B cell (primary cell): ENCODE results near the gene TPGS2. TPM values are rescaled to one million over a fixed set of nuclear protein-coding genes. Genes with fewer than 3 reads are reported as not detected.

ENCODE experiments used
- ATAC-seq: fragments of 200-7000 bp; cut with Tn5 transposase; one replicate; pipeline ENCODE4 v1.10.0; 2021; ENCODE audit warnings: low read depth, mild to moderate bottlenecking, moderate number of reproducible peaks, moderate library complexity
- CTCF ChIA-PET: fragments of 350-600 bp; sonication (Branson Sonifier 250); formaldehyde crosslinking; loops from one replicate; lab custom pipeline; 2021; ENCODE audit warnings: antibody characterized with exemption, inconsistent platforms; lab: Charles Lee
- POLR2A ChIA-PET: fragments of 350-600 bp; sonication (Branson Sonifier 250); formaldehyde crosslinking; loops from one replicate; lab custom pipeline; 2021; ENCODE audit warnings: antibody characterized with exemption; lab: Charles Lee
- DNase-seq: peaks from one replicate; pipeline ENCODE4 v3.0.0; 2013
- H2AFZ ChIP-seq: 2 replicates; pipeline ENCODE4 v1.6.1; 2012; ENCODE audit warnings: mild to moderate bottlenecking, low read depth, low read length; ENCODE audit not compliant: insufficient read depth, poor library complexity, severe bottlenecking
- H3K27ac ChIP-seq, 2 donors: 1 replicate in 1 of 2; 2 replicates in 1 of 2; pipeline ENCODE4 v1.5.1; 2012 to 2013; ENCODE audit warnings: low read length in 2 of 2, mild to moderate bottlenecking in 2 of 2, moderate library complexity in 1 of 2
- H3K27me3 ChIP-seq, 4 experiments: fragments of 200-600 bp in 1 of 4; sonication (generic) in 1 of 4; replicated peaks in 1 of 4; 1 replicate in 2 of 4; 2 replicates in 2 of 4; pipeline versions ENCODE4 v1.6.1 to v1.7.0; 2013 to 2016; ENCODE audit warnings: low read length in 3 of 4, mild to moderate bottlenecking in 2 of 4, mixed read lengths in 1 of 4, moderate library complexity in 1 of 4; ENCODE audit not compliant: insufficient read depth in 4 of 4, control insufficient read depth in 3 of 4; ENCODE audit errors: control extremely low read depth in 1 of 4
- H3K36me3 ChIP-seq, 2 experiments: replicated peaks in 1 of 2; 1 replicate in 1 of 2; 2 replicates in 1 of 2; pipeline versions ENCODE4 v1.6.1 to v1.7.1; 2013; ENCODE audit warnings: low read length in 1 of 2; ENCODE audit not compliant: insufficient read depth in 2 of 2, control insufficient read depth in 1 of 2; ENCODE audit errors: control extremely low read depth in 1 of 2, extremely low read depth in 1 of 2
- H3K4me1 ChIP-seq, 2 donors: fragments of 200-600 bp in 1 of 2; sonication (generic) in 1 of 2; 1 replicate in 1 of 2; 2 replicates in 1 of 2; pipeline versions ENCODE4 v1.5.1 to v1.6.1; 2013 to 2017; ENCODE audit warnings: low read length in 2 of 2; ENCODE audit not compliant: control insufficient read depth in 2 of 2, insufficient read depth in 2 of 2
- H3K4me2 ChIP-seq: replicated peaks from 2 replicates; pipeline ENCODE3; 2012; ENCODE audit warnings: mild to moderate bottlenecking, low read depth, low read length; ENCODE audit not compliant: poor library complexity, severe bottlenecking
- H3K4me3 ChIP-seq, 5 experiments: fragments of 200-600 bp in 1 of 5; sonication (generic) in 1 of 5; 1 replicate in 3 of 5; 2 replicates in 2 of 5; pipeline versions ENCODE4 v1.5.1 to v1.7.0; 2011 to 2016; ENCODE audit warnings: low read length in 4 of 5, mild to moderate bottlenecking in 4 of 5, low read depth in 2 of 5, control low read depth in 1 of 5, moderate library complexity in 1 of 5; ENCODE audit not compliant: insufficient read depth in 1 of 5; ENCODE audit errors: control extremely low read depth in 1 of 5, extremely low read depth in 1 of 5
- H3K79me2 ChIP-seq: fragments of 200-600 bp; sonication (generic); one replicate; pipeline ENCODE4 v1.6.0; 2016; ENCODE audit warnings: low read length; ENCODE audit not compliant: control insufficient read depth, insufficient read depth
- H3K9ac ChIP-seq: fragments of 200-600 bp; sonication (generic); 2 replicates; pipeline ENCODE4 v1.6.1; 2017; ENCODE audit warnings: mild to moderate bottlenecking, low read length, moderate library complexity
- H3K9me3 ChIP-seq, 3 donors: one replicate each; pipeline versions ENCODE4 v1.6.1 to v1.7.1; 2013; ENCODE audit warnings: low read length in 2 of 3; ENCODE audit not compliant: control insufficient read depth in 2 of 3, insufficient read depth in 1 of 3; ENCODE audit errors: control extremely low read depth in 1 of 3
- H4K20me1 ChIP-seq: 2 replicates; pipeline ENCODE4 v1.6.0; 2012; ENCODE audit warnings: mild to moderate bottlenecking, low read length; ENCODE audit not compliant: insufficient read depth, control insufficient read depth, poor library complexity, severe bottlenecking
- H3K27ac Mint-ChIP-seq: one replicate; pipeline ENCODE4 v1.8.0; 2021; ENCODE audit warnings: mixed read lengths
- H3K27me3 Mint-ChIP-seq: one replicate; pipeline ENCODE4 v1.8.0; 2021; ENCODE audit warnings: mixed read lengths
- H3K4me1 Mint-ChIP-seq: one replicate; pipeline ENCODE4 v1.8.0; 2021; ENCODE audit warnings: mixed read lengths
- H3K4me3 Mint-ChIP-seq: one replicate; pipeline ENCODE4 v1.8.0; 2021; ENCODE audit warnings: mixed read lengths
- H3K9me3 Mint-ChIP-seq: one replicate; pipeline ENCODE4 v1.8.0; 2022; ENCODE audit warnings: mixed read lengths; ENCODE audit not compliant: insufficient read depth
- CTCF ChIP-seq: fragments of 200-600 bp; IDR thresholded peaks from one replicate; pipeline ENCODE4 v1.8.0; 2022; ENCODE audit warnings: antibody characterized with exemption, mild to moderate bottlenecking
- EZH2 ChIP-seq: IDR thresholded peaks from 2 replicates; pipeline ENCODE4 v1.6.1; 2012; ENCODE audit warnings: borderline replicate concordance, low read depth, mild to moderate bottlenecking, moderate library complexity, low read length; ENCODE audit not compliant: insufficient read depth, poor library complexity, severe bottlenecking
- WGBS: methylation state at CpG from one replicate; pipeline ENCODE4 v1.1.5; 2013; ENCODE audit warnings: missing lambda C conversion rate; ENCODE audit not compliant: insufficient coverage; 5-methylcytosine and 5-hydroxymethylcytosine counted together
- intact Hi-C: fragments of 100-400 bp; cut with micrococcal nuclease; formaldehyde crosslinking; loops from one replicate; pipeline ENCODE4 v1.10.0; 2022
- polyA plus RNA-seq: library from polyadenylated mRNA; depleted of rRNA; stranded (reverse); fragments of >200 nt; gene quantifications from 2 replicates; pipeline ENCODE4 v1.2.3, GENCODE V29; 2012
- total RNA-seq, 2 donors: library from RNA; stranded (reverse); fragments of 120-200 nt in 1 of 2; gene quantifications; 1 replicate in 1 of 2; 2 replicates in 1 of 2; pipeline versions ENCODE4 v1.2.3 to v1.2.4, GENCODE V29; 2013 to 2022

The TPGS2 gene
- total and polyA plus RNA-seq, 2 donors (not counting 1 experiment from before 2014, with no cell fraction given), result 45.2 to 50.9 TPM

- ATAC-seq (no peak), DNase-seq (no peak)
- Histone ChIP-seq H3K9me3 (no peaks in the 10 kb centered on the region), H3K4me1 (no peaks in the 10 kb centered on the region), H3K27ac (no peak overlapping the region), H3K36me3 (peaks cover 1 to 26% of the 10 kb centered on the region in 2 experiments), H3K4me3 (no peak overlapping the region), H3K9ac (no peak overlapping the region), H4K20me1 (no peaks in the 10 kb centered on the region), H2AFZ (no peak overlapping the region), H3K4me2 (no peak overlapping the region), H3K79me2 (no peaks in the 10 kb centered on the region), H3K27me3 (no peaks in the 10 kb centered on the region)
- CTCF ChIA-PET, result interaction anchor here (1.0 to 1.4 kb wide), 2 partner anchors 14 to 720 kb away, joined by 3 to 4 read pairs; partner anchors contain the start of genes KIAA1328 and TPGS2
- TF ChIP-seq EZH2, result no peak
- TF ChIP-seq CTCF, result no peak
- no CpG with 5 or more reads among the region's 1 CpG for WGBS
- Mint-ChIP-seq H3K9me3 (no peaks in the 10 kb centered on the region), H3K27ac (no peak overlapping the region), H3K4me1 (no peaks in the 10 kb centered on the region), H3K4me3 (no peak overlapping the region), H3K27me3 (no peaks in the 10 kb centered on the region)
- POLR2A ChIA-PET, result no interaction called here
- intact Hi-C loops, result no loop called here
Measured at GRCh38 chr18:36814994-36815393, 13.8 kb downstream of the TPGS2 start.

- 100% methylated on average over 1 of the region's 3 CpGs for WGBS
- no peak for TF ChIP-seq CTCF
- CTCF ChIA-PET, result interaction anchor here (1.0 to 1.4 kb wide), 2 partner anchors 15 to 719 kb away, joined by 3 to 4 read pairs; partner anchors contain the start of genes KIAA1328 and TPGS2
- Mint-ChIP-seq H3K27me3 (no peaks in the 10 kb centered on the region), H3K4me1 (peaks cover 2% of the 10 kb centered on the region), H3K27ac (no peak overlapping the region), H3K4me3 (no peak overlapping the region), H3K9me3 (no peaks in the 10 kb centered on the region)
- Histone ChIP-seq H3K9ac (no peak overlapping the region), H3K27ac (no peak overlapping the region), H3K27me3 (no peaks in the 10 kb centered on the region), H3K36me3 (peaks cover 1 to 24% of the 10 kb centered on the region in 2 experiments), H4K20me1 (no peaks in the 10 kb centered on the region), H3K79me2 (no peaks in the 10 kb centered on the region), H2AFZ (no peak overlapping the region), H3K4me1 (peaks cover 0 to 3% of the 10 kb centered on the region in 2 donors), H3K4me3 (no peak overlapping the region), H3K4me2 (no peak overlapping the region), H3K9me3 (no peaks in the 10 kb centered on the region)
- DNase-seq, result no peak
- POLR2A ChIA-PET, result no interaction called here
- ATAC-seq, result no peak
- intact Hi-C loops, result no loop called here
Measured at GRCh38 chr18:36813824-36814223, 15.0 kb downstream of the TPGS2 start.
